Measurements from ENCODE around the gene RXRG.
"Not testable (repeated sequence)": the region's sequence is repeated elsewhere in the genome, so short reads cannot be mapped to it uniquely, and the experiment has no call there.

Gene RXRG

DNA sequence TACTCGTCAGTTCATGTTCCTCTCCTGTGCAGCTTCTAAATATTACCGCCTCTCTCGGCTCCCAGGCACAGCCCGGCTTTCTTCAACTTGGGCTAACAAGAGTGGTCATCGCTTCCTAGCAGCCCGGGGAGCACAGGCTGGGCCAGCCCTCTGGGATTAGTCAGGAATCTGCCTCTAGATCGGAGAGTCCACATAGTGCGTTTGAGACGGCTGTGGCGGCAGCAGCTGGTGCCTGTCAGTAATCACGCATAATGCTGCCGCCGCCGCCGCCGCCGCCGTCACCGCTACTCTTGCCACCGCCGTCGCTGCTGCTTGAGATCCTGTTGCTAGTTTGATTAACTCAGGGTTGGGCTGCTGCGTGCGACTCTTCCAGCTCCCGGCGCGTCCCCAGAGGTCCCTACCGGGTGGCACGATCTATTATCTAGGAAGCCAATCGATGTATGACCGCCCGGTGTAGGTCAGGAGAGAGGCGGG, at the start of gene RXRG:
Gene RXRG, minus strand, starts transcription at position 230 of the 474 bp plus-strand sequence. CDS start 233 bp downstream, outside the sequence.
- DNase-seq (ENCODE audit: low spot score), result no peak

DNA sequence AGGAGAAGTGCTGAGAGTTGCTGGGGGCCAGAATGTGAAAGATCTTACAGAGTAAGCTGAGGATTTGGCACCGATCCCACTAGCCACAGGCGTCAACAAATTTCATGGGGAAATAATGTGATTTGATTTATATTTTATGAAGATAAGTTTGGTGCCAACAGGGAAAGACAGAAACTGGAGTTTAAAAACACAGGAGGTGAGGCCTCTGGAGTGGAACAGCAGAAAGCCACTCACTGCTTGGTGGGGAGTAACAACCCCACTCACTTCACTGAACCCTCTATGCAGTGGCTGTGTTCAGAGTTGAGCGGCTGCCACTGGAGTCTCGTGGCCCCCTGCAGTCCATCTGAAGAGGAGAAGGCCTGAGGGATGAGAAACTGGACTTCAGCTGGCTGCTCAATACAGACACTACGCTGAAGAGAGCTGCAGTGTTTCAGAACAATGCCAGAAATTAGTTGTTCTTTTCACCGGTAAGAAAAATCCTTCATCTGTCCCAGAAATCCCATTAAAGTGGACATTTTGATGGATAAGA, 48.0 kb upstream of the RXRG start:
- no peak for DNase-seq (ENCODE audit: low spot score)

DNA sequence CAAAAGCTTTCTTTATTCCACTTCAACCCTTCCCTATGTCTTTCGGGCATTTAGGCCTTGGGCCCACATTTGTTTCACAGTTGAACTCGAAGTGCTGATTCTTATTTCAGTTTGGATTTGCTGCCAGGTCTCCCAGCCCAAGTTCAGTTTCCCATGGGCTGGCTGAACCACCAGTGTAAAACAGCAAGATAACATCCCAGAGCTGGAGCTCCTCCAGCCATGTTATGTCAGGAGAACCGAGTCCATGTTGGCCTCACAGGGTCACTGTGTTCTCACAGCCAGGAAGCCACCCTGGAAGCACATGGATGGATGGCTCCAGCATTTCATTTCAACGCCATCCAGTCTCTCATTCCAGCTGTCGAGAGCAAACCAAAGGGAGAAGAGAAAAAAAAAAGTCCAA, 45.2 kb upstream of the RXRG start:
- no peak for DNase-seq (ENCODE audit: low spot score)

DNA sequence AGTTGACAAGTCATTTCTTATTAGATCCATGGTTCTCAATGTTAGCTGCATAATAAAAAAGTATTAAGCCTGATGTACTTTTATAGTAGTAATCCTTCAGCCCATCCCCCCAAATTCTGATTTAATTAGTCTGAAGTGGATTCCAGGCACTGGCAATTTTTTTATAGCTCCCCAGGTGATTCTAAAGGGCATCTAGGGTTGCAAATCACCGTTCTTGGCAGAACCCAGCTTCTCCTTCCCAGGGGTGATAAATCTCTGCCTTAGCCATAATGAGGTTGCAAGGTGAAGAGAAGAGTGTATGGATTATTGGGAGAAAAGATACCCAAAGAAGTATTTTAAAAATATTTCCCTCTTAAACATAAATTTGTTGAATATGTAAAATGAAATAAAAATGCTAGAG, 43.0 kb upstream of the RXRG start:
- no peak for DNase-seq (ENCODE audit: low spot score)

DNA sequence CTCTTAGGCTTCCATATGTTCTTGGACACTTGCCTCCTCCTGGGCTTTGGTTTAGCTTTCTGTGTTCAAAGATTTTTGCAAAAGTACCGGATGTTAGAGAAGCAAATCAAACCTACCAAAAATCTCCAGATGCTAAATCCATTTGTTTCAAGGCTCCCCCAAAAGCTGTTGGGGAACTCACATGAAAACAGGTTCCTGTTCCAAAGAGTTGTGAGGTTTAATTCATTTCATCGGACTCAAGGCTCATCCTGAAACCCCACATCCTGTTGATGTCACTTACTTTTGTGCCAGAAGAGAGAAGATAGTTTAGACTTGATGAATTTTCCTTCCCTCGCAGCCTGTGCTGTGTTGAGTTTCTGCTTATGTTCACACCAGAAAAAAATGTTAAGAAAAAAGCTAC, 41.7 kb upstream of the RXRG start:
- no peak for DNase-seq (ENCODE audit: low spot score)

DNA sequence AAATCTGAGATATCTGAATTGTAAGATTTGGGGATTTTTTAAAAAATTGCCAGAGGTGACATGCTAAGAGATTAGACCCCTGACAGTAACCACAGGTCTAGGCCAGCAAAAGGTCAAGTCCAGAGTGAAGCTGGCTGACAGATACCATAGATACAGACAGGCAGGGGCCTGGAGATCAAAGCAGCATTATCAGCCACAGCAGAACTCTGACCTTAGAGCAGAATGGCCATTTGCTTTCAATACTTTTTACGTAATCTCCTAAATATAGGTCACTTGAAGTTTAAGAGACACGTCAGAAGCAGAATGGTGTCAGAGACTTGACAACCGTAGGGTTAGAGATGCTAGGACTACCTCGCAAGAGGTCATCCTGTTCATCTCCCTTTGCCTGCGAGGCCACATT, 40.8 kb upstream of the RXRG start:
- no peak for DNase-seq (ENCODE audit: low spot score)

DNA sequence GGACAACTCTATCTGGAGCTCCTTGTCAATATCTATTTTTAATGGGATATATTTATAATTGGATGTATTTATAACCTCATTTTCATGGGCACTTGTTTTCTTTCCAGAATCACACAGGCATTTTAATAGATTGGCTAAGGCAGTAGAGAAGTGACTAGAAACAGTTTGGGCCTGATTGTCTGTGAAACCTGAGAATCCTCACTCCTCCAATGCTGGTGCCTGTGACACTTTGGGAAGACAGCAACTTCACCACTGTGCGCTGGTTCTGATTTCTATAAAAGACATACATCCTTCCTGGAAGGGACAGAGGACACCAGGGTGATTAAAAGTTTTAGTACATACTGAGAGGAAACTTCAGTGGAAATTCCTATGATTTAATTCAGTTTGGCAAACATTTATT, 39.6 kb upstream of the RXRG start:
- no peak for DNase-seq (ENCODE audit: low spot score)

DNA sequence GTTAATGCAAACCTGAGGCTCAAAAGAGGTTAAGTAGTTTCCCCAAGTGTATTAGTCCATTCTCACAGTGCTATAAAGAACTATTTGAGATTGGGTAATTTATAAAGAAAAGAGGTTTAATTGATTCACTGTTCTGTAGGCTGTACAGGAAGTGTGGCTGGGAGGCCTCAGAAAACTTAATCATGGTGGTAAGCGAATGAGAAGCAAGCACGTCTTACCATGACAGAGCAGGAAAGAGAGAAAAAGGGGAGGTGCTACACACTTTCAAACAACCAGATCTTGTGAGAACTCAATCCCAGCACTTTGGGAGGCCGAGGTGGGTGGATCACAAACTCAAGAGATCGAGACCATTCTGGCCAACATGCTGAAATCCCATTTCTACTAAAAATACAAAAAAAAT, 38.5 kb upstream of the RXRG start:
- DNase-seq (ENCODE audit: low spot score), result no peak

DNA sequence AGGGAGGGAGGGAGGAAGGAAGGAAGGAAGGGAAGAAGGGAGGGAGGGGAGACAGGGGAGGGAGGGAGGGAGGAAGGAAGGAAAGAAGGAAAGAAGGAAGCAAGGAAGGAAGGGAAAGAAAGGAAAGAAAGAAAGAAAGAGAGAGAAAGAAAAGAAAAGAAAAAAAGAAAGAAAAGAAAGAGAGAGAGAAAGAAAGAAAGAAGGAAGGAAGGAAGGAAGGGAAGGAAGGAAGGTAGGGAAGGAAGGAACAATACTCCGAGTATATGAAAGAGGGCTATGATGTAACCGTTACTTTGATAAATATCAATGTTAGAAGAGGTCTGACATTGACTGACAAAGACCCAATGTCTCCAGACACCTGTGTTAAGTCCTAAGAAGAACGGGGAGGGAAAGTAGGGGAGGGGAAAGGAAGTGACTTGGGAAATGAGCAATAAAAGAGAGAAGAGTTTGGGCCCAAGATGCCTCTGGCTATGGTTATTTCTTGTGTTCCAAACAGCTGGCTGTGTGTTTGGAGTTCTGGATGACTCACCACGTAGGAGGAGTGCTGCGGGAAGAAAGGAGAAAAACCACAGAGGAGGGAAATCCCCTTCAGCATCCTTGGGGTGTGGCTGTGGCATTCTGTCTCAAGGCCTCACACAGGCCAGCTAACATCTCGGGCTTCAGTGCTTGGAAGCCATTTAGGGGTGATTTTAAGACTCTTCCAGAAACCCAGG, 37.0 kb upstream of the RXRG start:
- DNase-seq (ENCODE audit: low spot score), result no peak

DNA sequence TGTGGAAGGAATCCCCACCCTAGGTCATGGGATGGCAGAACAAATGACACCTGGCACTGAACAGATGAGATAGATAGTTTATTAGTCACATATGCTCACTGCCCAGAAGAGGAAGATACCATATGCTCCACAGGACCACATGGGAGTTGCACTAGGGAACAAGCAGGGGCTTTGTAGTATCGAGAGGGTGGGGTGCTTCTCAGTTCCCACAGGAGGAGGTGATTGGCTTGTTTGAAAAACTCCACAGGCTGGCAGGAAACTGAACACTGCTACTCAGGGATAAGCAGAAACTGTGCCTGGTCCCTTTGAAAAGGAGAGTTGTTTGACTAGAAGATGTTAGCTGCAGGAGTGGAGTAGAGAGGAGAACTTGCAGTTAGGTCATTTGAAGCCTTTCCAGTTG, 31.9 kb upstream of the RXRG start:
- no peak for DNase-seq (ENCODE audit: low spot score)

DNA sequence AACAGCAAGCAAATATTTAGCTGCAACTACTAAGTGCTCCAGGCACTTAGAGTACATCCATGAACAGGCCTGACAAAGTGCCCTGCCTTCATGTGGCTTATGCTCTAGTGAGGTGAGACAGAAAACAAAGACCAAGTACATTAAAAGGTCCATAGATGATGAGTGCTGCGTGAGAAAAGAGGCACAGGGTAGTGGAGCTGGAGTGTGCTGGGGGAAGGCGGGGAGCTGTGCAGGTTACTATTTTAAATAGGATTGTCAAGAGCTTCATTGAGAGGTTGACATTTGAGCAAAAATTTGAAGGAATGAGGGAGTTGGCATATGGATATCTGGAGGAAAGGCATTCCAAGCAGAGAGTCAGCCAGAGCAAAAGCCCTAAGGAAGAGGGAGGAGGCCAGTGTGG, 29.3 kb upstream of the RXRG start:
- DNase-seq (ENCODE audit: low spot score), result no peak

DNA sequence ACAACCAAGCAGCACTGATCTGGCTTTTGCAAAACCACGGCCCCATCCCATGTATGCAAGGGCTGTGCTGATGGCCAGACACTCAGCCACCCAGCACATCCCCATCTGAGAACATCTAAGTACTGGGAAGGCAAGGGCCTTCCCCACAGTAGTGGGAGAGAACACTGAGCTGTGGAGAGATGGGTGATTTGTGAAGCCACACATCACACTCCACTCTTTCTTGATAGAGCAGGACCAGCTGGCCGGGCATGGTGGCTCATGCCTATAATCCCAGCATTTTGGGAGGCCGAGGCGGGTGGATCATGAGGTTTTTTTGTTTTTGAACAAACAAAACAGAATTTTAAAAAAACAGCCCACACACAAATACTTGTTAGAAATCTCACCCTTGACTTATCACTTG, 28.2 kb upstream of the RXRG start:
- no peak for DNase-seq (ENCODE audit: low spot score)

DNA sequence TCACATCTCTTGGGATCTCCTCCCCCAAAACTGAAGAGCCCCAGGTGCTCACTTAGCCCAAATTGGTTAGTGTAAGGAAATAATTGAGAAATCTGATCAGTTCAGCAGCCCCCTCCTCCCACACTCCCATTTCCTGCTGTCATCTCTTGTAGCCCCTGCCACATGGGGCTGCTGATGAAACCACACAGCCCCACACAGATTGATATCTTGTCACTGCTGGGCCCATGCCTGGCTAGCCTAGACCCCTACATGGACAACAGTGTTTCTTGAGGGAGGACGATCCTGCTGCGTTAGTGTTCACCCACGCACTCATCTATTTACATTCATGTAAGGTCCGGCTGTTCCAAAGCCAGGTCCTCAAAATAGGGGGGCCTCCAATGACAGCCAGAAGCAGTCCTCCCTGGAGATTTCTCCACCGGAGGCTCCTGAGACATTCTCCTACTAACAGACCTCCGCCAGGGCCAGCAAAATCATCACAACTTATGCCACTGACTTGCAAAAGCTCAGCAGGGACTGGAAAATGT, 23.9 kb upstream of the RXRG start:
- no peak for DNase-seq (ENCODE audit: low spot score)

DNA sequence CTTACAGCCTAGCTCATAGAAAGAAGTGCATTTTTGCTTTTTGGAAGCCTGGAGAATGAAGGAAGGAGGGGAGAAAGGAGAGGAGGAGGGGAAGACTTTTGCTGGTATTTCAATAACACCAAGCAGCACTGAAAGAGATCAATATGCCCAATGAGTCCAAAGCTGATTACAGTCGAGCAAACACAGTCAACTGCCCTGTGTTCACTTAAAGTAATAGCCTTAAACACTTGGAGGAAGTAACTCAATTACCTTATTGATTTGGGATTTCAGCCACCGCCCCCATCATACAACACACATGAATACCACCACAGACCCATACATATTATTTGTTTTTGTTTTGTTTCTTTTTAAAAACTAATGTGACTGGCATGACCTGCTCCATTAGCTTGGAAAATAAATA, 23.3 kb upstream of the RXRG start:
- no peak for DNase-seq (ENCODE audit: low spot score)

DNA sequence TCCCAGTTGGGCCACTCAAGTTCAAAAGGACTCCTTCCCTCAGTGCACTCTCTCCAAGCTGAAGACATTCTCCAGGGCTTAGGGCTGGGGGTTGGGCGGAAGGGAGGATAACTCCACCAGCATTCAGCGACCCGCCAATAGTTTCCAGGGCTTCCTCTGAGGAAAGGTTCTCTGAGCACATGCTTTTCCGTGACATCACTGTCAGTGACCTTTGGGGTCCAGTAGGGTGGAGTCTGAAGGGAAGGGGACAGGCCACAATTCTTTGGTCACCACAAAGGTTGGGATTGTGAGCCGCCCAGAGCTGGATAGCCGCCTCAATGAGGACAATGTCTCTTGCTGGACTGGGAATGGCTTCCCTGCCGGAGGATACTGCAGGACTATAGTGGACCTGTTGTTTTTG, 22.8 kb upstream of the RXRG start:
- no peak for DNase-seq (ENCODE audit: low spot score)

DNA sequence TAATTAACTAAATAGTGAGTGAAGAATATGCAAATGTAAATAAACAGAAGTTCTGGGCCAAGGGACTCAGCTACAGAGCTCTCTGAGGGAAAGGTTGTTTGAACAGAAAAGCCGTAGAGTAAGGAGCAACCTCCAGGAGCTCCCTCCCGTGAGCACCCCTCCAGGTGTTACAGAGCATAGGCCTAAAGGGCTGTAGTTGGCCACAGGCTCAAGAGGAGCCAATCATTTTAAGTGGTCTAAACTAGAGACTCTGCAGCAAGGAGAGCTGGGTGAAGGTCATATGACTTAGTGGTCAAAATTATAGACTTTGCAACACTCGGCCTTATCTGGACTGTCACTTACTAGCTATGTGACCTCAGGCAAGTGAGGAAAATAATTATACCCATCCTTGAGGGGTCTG, 19.1 kb upstream of the RXRG start:
- no peak for DNase-seq (ENCODE audit: low spot score)

DNA sequence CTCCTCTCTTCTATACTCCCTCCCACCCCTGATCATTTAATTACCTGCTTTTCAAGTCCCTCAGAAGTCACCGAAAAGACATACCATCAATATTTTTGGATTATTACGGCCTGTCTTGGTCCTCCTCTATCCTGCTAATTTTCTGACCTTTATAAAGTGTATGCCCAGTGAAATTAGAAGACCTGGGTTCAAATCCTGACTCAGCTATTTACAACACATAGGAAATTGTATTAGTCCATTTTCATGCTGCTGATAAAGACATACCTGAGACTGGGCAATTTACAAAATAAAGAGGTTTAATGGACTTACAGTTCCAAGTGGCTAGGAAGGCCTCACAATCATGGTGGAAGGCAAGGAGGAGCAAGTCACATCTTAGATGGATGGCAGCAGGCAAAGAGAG, 14.8 kb upstream of the RXRG start:
- DNase-seq (ENCODE audit: low spot score), result not testable (repeated sequence)

DNA sequence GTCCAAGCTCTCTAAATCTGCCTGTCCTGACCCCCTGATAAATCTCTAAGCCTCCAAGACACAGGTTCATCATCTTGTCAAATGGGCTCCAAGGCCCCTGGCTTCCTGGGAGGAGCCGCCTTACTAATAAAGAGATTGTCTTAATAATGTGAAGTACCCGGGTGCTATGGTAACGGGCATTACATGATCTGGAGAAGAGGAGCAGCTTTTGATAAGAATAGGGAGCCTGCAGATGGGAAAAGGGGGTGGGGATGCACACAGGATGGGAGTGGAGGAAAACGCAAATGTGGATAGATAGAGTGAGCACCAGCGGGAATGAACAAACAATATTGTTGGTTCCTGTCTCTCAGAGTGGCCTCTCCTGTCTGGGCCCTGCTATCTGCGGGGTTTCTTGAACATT, 11.9 kb upstream of the RXRG start:
- DNase-seq (ENCODE audit: low spot score), result no peak

DNA sequence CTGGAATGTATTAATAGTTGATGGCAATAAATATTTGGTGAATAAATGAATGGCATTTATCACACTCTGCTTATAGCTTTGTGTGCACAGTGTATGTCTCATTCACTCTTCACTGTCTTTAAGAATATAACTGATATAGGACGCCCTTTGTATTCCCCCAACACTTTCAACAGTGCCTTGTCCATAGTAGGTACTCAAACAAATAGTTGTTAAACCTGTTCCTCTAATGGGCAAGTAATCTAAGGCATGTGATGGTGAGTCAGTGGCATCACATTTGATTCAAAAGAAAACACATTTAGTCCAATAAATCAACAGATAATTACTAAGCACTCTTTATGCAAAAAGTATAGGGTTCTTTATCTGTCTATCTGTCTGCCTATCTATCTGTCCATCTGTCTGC, 11.2 kb upstream of the RXRG start:
- no peak for DNase-seq (ENCODE audit: low spot score)

DNA sequence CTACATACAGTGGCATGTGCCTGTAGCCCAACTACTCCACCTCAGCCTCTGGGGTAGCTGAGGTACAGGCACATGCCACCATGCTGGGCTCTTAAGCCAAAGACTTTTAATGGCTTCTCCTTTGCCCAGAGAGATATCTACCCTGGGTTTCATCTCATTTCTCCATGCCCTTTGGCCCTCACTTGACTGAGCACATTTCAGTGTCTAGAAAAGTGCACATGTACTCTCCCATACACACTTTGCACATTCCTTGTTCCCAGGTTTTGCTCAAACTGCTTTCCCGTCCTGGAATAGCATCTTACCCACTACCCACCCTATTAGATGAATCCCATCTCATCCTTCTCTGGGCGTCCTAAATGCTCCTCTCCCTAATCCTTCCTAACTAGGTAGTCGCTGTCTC, 10.2 kb upstream of the RXRG start:
- DNase-seq (ENCODE audit: low spot score), result no peak

DNA sequence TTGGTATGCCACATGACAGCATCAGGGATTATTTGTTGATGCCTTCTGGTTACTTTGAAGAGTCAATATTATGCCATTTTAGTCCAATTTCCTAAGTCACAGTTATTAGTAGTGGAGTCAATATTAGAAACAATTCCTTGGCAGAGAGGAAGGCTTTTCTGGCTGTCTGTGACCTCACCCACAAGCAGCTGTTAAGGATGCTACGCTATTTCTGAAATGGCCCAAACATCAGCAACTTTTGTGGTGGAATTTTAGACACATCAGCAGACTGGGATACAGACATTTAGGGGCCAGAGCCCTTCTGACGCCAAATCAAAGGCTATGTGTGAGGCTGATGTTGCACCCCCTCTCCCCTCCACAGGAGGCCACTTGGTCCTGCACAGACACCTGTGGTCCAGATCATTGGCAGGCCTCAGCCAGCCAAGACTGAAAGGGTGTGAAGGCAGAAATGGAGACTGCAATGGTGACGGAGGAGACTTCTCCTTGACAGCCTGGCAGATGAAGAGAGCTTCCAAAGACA, 9.2 kb upstream of the RXRG start:
- DNase-seq (ENCODE audit: low spot score), result no peak

DNA sequence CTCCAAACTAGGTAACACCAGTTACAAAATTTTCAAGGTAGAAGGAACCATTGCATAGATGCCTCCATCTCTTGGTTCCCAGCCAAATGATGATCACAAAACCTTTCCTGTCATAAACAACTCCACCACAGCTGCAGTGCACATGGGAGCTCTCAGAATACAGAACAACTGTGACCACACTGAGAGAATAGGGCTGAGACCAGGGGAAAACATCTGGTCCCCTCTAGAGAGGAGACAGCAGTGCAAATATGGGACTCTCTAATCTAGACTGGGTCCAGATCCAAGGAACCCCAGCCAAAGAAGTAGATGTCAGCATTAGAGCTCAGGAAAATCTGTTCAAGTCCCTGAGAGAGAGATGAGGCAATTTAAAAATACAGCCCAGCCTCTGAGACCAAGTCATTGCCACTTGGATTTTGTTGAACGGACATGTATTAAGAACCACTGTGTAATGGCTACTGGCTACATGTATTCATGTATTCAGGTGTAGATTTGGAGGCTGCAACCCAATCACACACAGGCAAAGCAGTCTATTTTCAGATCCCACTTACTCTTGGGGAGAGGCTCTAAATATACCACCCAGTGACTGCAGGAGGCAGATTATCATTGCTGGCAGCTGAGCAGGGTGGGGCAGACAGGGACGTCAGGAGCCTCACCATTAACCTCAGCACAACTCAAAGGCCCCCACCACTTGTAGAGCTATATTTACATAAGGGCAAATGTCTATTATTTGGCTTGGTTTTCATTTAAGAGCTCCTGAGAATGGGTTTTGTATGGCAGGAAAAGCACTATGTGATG, 7.6 kb upstream of the RXRG start:
- no peak for DNase-seq (ENCODE audit: low spot score)

DNA sequence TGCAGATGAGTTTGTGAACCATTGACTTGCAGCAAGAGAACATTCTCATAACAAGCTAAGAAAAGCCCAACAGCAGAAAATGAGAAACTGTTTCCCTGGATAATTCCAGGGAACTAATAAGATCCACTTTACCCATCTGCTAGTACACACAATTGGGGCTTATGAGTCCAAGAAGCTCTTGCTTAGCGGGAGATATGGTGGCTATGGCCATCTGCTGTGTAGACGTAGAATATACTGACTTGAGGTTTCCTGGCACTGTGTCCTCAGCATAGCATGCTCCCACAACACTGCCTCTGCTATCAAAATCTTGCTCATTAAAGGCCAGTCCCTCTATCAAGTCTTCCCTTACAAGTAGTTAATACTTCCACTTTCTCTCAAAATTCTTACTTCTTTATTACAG, 6.8 kb upstream of the RXRG start:
- no peak for DNase-seq (ENCODE audit: low spot score)
